Mammary epithelial cell (primary cell): ENCODE measurements around the gene VWA8.

Experiments used
- EZH2 ChIP-seq: IDR thresholded peaks from 2 replicates; pipeline ENCODE4 v1.6.1; 2012; ENCODE audit warnings: low read length, inconsistent platforms, borderline replicate concordance
- TF ChIP-seq, protein P1 (sequence below), 2 donors: IDR thresholded peaks in 1 of 2; conservative IDR thresholded peaks in 1 of 2; 2 replicates each; pipeline ENCODE4 v1.5.1; 2011 to 2012; ENCODE audit warnings: inconsistent platforms in 2 of 2, low read length in 2 of 2, mild to moderate bottlenecking in 2 of 2, control low read depth in 1 of 2, low read depth in 1 of 2; ENCODE audit not compliant: insufficient read depth in 1 of 2; ENCODE audit errors: extremely low read depth in 1 of 2

DNA sequence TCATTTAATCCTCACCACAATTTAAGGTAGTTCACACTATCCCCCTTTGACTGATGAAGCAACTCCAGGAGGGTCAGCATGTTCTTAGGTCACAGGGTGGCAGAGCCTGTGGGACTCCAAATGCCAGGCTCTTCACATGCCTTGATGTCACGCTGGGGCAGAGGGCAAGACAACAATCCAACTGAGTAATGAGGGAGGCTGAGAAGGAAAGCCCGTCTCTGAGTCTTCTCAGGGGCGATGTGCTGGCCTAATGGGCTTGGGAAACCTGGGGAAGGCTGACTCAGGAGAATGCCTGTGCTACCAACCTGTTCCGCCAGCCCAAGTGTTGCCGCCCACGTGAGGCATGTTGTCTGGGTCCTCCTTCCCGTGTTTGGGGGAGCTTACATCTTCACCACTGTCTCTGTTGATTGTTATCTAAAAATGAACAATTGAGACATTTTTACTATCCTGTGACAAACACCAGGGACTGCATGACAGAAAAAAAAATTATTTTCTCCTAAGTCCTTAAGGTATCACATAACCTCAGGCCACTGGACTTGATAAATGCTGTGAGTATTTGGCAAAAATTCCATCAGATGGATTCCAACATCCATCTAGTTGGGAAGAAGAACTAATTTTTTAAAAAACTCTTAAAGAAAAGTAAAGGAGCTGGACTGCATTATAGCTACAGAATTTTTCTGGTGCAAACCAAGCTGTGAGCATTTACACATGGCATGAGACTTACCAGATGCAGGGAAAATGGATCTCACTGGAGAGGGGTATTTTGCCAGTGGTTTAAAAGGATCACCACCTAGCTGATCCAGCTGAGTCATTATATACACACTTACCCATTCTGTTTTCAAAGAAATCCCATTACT lies 346.0 kb downstream of the VWA8 start:
- TF ChIP-seq, protein P1, sequence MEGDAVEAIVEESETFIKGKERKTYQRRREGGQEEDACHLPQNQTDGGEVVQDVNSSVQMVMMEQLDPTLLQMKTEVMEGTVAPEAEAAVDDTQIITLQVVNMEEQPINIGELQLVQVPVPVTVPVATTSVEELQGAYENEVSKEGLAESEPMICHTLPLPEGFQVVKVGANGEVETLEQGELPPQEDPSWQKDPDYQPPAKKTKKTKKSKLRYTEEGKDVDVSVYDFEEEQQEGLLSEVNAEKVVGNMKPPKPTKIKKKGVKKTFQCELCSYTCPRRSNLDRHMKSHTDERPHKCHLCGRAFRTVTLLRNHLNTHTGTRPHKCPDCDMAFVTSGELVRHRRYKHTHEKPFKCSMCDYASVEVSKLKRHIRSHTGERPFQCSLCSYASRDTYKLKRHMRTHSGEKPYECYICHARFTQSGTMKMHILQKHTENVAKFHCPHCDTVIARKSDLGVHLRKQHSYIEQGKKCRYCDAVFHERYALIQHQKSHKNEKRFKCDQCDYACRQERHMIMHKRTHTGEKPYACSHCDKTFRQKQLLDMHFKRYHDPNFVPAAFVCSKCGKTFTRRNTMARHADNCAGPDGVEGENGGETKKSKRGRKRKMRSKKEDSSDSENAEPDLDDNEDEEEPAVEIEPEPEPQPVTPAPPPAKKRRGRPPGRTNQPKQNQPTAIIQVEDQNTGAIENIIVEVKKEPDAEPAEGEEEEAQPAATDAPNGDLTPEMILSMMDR (conservative IDR thresholded peaks at IDR 0.05 in 1 of 2, IDR thresholded peaks at IDR 0.05 in 1 of 2; ENCODE audit: extremely low read depth in 1 of 2, insufficient read depth in 1 of 2, low read depth in 1 of 2, low read length in 2 of 2), result no peak
- no peak for TF ChIP-seq EZH2
